ENCODE data around the gene TIMP2.
A peak's percentile ranks its signal among the peaks of the same experiment; 100 is the strongest.

DNA sequence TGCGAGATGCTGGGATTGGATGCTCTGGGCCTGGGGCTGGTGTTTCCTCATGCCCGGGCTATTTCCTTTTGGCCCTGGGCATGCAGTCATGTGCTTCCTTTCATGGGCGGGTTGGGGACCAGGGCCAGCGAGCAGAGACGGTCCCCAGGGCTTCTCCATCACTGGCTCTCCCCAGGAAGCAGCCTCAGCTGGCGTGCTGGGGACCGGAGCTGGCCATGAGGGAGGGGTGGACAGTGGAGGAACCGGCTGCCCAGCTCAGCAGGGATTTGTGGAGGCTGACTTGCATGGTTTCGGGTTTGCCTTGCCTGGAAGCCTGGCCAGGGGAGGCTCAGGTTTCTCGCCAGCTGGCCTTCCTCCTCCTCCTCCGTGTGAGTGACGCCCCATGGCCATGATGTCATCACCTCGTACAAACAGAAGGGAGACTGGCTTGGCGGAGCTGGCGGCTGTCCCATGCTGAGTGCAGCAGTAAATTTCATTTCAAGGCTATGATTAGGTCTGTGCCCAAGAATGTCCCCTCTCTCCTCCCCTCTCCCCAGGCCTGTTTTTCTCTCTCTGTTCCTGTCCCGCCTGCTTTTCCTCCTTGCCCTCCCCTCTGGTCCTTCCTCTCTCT lies 8.9 kb upstream of the TIMP2 start:
- peak in 1 of 2 donors; percentile 33 for TF ChIP-seq POLR2A (IDR thresholded peaks at IDR 0.05)
- TF ChIP-seq, protein P1, sequence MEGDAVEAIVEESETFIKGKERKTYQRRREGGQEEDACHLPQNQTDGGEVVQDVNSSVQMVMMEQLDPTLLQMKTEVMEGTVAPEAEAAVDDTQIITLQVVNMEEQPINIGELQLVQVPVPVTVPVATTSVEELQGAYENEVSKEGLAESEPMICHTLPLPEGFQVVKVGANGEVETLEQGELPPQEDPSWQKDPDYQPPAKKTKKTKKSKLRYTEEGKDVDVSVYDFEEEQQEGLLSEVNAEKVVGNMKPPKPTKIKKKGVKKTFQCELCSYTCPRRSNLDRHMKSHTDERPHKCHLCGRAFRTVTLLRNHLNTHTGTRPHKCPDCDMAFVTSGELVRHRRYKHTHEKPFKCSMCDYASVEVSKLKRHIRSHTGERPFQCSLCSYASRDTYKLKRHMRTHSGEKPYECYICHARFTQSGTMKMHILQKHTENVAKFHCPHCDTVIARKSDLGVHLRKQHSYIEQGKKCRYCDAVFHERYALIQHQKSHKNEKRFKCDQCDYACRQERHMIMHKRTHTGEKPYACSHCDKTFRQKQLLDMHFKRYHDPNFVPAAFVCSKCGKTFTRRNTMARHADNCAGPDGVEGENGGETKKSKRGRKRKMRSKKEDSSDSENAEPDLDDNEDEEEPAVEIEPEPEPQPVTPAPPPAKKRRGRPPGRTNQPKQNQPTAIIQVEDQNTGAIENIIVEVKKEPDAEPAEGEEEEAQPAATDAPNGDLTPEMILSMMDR (IDR thresholded peaks at IDR 0.05): peak in 1 of 5 experiments; percentile 9

Data from tibial nerve (tissue), 3 donors.